GM13976 (cell line): ENCODE results near the gene MTSS2.

Source experiments
- DNase-seq: peaks from one replicate; pipeline ENCODE4 v3.0.0; 2012; ENCODE audit warnings: low spot score
- in situ Hi-C: fragments of 300-500 bp; cut with MboI; formaldehyde crosslinking; loops from one replicate; pipeline ENCODE4 v1.12.0; 2022; ENCODE audit warnings: low sequenced_read_pairs, mixed read lengths, inconsistent platforms; ENCODE audit not compliant: unreplicated experiment
- TF ChIP-seq, protein P1 (sequence below): IDR thresholded peaks from 2 replicates; pipeline ENCODE4 v1.5.1; 2012; ENCODE audit warnings: borderline replicate concordance, mild to moderate bottlenecking; ENCODE audit not compliant: insufficient read depth; ENCODE audit errors: extremely low read depth, missing control alignments, control extremely low read depth

The MTSS2 gene

GRCh38 chr16:70638814-70639792 is 46.8 kb downstream of the MTSS2 start:
- TF ChIP-seq, protein P1, sequence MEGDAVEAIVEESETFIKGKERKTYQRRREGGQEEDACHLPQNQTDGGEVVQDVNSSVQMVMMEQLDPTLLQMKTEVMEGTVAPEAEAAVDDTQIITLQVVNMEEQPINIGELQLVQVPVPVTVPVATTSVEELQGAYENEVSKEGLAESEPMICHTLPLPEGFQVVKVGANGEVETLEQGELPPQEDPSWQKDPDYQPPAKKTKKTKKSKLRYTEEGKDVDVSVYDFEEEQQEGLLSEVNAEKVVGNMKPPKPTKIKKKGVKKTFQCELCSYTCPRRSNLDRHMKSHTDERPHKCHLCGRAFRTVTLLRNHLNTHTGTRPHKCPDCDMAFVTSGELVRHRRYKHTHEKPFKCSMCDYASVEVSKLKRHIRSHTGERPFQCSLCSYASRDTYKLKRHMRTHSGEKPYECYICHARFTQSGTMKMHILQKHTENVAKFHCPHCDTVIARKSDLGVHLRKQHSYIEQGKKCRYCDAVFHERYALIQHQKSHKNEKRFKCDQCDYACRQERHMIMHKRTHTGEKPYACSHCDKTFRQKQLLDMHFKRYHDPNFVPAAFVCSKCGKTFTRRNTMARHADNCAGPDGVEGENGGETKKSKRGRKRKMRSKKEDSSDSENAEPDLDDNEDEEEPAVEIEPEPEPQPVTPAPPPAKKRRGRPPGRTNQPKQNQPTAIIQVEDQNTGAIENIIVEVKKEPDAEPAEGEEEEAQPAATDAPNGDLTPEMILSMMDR, result no peak
- in situ Hi-C loops, result loop anchor here (25.0 kb wide), 1 partner anchor 277 kb away; no protein-coding TSS in a partner anchor
- DNase-seq, result no peak
